DND-41 (cell line): ENCODE measurements around the gene TRAPPC6A.

Source experiments
- EZH2 ChIP-seq: IDR thresholded peaks from 3 replicates; pipeline ENCODE4 v1.6.1; 2012; ENCODE audit warnings: borderline replicate concordance, low read depth, mild to moderate bottlenecking, moderate library complexity, low read length, inconsistent platforms; ENCODE audit not compliant: severe bottlenecking
- TF ChIP-seq, protein P1 (sequence below): IDR thresholded peaks from 2 replicates; pipeline ENCODE4 v1.5.1; 2012; ENCODE audit warnings: borderline replicate concordance, low read length, moderate library complexity, mild to moderate bottlenecking; ENCODE audit not compliant: poor library complexity, severe bottlenecking; ENCODE audit errors: extremely low read depth

DNA sequence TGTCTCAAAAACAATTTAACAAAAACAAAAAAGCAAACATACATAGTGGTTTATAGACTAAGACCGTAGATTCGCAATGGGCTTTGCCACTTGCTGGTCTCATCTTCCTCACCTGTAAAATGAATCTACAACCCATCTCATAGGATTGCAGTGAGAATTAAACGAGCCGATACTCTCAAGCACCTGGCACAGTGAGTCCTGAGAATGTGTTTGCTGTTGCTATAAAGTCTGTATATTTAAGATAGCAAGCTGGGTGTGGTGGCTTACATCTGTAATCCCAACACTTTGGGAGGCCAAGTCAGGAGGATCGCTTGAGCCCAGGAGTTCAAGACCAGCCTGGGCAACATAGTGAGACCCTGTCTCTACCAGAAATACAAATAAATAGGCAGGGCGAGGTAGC is 44.7 kb upstream of the TRAPPC6A start:
- TF ChIP-seq, protein P1, sequence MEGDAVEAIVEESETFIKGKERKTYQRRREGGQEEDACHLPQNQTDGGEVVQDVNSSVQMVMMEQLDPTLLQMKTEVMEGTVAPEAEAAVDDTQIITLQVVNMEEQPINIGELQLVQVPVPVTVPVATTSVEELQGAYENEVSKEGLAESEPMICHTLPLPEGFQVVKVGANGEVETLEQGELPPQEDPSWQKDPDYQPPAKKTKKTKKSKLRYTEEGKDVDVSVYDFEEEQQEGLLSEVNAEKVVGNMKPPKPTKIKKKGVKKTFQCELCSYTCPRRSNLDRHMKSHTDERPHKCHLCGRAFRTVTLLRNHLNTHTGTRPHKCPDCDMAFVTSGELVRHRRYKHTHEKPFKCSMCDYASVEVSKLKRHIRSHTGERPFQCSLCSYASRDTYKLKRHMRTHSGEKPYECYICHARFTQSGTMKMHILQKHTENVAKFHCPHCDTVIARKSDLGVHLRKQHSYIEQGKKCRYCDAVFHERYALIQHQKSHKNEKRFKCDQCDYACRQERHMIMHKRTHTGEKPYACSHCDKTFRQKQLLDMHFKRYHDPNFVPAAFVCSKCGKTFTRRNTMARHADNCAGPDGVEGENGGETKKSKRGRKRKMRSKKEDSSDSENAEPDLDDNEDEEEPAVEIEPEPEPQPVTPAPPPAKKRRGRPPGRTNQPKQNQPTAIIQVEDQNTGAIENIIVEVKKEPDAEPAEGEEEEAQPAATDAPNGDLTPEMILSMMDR: no peak
- no peak for TF ChIP-seq EZH2
